ENCODE results near the gene CHD2.

Gene CHD2

DNA sequence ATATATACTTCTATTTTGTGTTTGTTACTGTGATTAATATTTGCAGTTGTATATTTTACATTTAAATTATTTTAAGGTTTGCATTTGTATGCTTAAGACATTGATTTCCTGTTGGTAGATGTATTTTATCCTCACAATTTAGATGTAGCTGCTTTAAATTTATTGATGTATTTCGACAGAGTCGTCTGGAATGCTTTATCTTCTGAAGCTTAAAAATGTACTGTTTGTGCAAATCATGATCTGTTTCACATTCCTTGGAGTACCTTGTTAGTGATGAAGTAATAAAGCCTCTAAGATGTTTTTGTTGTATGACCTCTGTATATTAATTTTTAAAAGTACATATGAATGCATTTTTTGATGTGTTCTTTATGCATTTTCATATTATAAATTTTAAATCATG lies 1.9 kb downstream of the CHD2 start:
- Mint-ChIP-seq H3K27ac (peak overlapping the region; percentile 100), H3K4me1 (peaks cover 52% of the 10 kb centered on the region), H3K9me3 (no peaks in the 10 kb centered on the region), H3K36me3 (ENCODE audit: low read depth) (peaks cover 51% of the 10 kb centered on the region), H3K27me3 (ENCODE audit: low read depth) (no peaks in the 10 kb centered on the region), H3K4me3 (peak overlapping the region; percentile 97 to 100 (median 98))
- no peak for TF ChIP-seq CTCF (IDR thresholded peaks at IDR 0.05; ENCODE audit: unreplicated experiment in 3 of 3)

- H3K36me3 Mint-ChIP-seq (ENCODE audit: low read depth), result peaks cover 41% of the 10 kb centered on the region
- H3K4me3 Mint-ChIP-seq, result peak overlapping the region; percentile 92 to 100 (median 95)
- no peak for TF ChIP-seq CTCF (IDR thresholded peaks at IDR 0.05; ENCODE audit: unreplicated experiment in 3 of 3)
- peak overlapping the region; percentile 100 for H3K27ac Mint-ChIP-seq
- H3K9me3 Mint-ChIP-seq, result no peaks in the 10 kb centered on the region
- peaks cover 54% of the 10 kb centered on the region for H3K4me1 Mint-ChIP-seq
- H3K27me3 Mint-ChIP-seq (ENCODE audit: low read depth), result no peaks in the 10 kb centered on the region
Observed at GRCh38 chr15:92902737-92903593, 2.8 kb downstream of the CHD2 start.

- Mint-ChIP-seq H3K27me3 (ENCODE audit: low read depth) (no peaks in the 10 kb centered on the region), H3K4me1 (peaks cover 61% of the 10 kb centered on the region), H3K9me3 (no peaks in the 10 kb centered on the region), H3K27ac (peak overlapping the region; percentile 100), H3K4me3 (peak overlapping the region; percentile 92 to 100 (median 95)), H3K36me3 (ENCODE audit: low read depth) (peaks cover 41% of the 10 kb centered on the region)
- TF ChIP-seq CTCF (IDR thresholded peaks at IDR 0.05; ENCODE audit: unreplicated experiment in 3 of 3), result no peak
Observed at GRCh38 chr15:92903631-92903965, 3.5 kb downstream of the CHD2 start.

- Mint-ChIP-seq H3K9me3 (no peaks in the 10 kb centered on the region), H3K4me1 (peaks cover 62% of the 10 kb centered on the region), H3K27me3 (ENCODE audit: low read depth) (no peaks in the 10 kb centered on the region), H3K27ac (peak overlapping the region; percentile 100), H3K4me3 (peak overlapping the region; percentile 92 to 100 (median 95)), H3K36me3 (ENCODE audit: low read depth) (peaks cover 38% of the 10 kb centered on the region)
- TF ChIP-seq CTCF (IDR thresholded peaks at IDR 0.05; ENCODE audit: unreplicated experiment in 3 of 3), result no peak
Observed at GRCh38 chr15:92903966-92904721, 4.0 kb downstream of the CHD2 start.

DNA sequence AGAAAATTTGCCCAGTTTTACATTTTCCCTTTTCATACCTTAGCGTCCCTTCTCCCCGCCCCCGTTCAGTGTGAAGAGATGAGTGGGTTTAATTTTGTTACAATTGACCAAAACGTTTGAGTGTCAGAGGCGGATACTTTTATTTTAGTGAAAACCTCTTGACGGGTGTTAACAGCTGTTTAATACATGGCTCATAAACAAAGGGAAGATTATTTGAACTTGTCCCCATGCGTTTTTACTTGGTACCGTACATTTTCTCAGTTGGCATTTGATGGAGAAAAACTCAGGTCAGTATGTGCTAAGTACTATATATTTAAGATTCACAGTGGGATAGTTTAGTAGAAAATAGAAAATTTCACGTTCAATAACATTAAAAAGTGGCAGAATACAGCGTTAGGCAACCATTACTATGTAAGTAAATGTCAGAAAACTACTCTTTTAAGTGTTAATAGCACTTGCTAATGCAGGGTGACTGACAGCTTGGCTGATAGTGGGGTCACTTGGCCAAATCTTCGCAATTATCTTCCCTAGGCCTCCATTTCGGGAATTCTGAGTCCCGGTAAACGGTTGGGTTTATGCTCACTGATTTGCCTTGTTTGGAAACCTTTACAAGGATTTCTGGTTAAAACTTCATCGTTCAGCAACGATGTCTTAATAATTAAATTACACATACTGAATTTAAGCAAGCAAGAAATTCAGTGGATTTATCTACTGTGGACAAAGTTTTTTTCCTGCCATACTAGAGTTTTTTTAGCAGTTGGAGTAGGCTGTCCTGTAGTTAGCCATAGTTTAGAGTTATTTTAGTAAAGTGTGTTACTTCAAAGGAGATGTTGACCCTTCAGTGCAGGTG lies 4.8 kb downstream of the CHD2 start:
- H3K27me3 Mint-ChIP-seq (ENCODE audit: low read depth), result no peaks in the 10 kb centered on the region
- no peaks in the 10 kb centered on the region for H3K9me3 Mint-ChIP-seq
- H3K4me1 Mint-ChIP-seq, result peaks cover 64% of the 10 kb centered on the region
- peak overlapping the region; percentile 92 to 100 (median 95) for H3K4me3 Mint-ChIP-seq
- peak overlapping the region; percentile 100 for H3K27ac Mint-ChIP-seq
- no peak for TF ChIP-seq CTCF (IDR thresholded peaks at IDR 0.05; ENCODE audit: unreplicated experiment in 3 of 3)
- peaks cover 39% of the 10 kb centered on the region for H3K36me3 Mint-ChIP-seq (ENCODE audit: low read depth)
